ENCODE measurements around the gene RAB3A. TPM values are rescaled to one million over a fixed set of nuclear protein-coding genes. Genes with fewer than 3 reads are reported as not detected.

The RAB3A gene
- total RNA-seq, 4 donors from 2014 or later: 0.40 to 2.5 (median 2.0) TPM; not detected in 1

GRCh38 chr19:18232540-18233223, 28.8 kb upstream of the RAB3A start:
- H3K27me3 ChIP-seq: peaks cover 10% of the 10 kb centered on the region
- intact Hi-C loops (cut with DNase I): no loop called here
- H3K27ac ChIP-seq: no peak overlapping the region
- no peak for DNase-seq
- H3K4me1 ChIP-seq: no peaks in the 10 kb centered on the region
- no peaks in the 10 kb centered on the region for H3K9me3 ChIP-seq
- H3K4me3 ChIP-seq (replicated peaks in 1 of 3): no peak overlapping the region
- H3K36me3 ChIP-seq: no peaks in the 10 kb centered on the region
- WGBS, 2 donors: 7 to 8% methylated on average over 26 to 29 of the region's 46 CpGs
- no peak for TF ChIP-seq POLR2A (IDR thresholded peaks at IDR 0.05)
- no peak for TF ChIP-seq CTCF (IDR thresholded peaks at IDR 0.05)

GRCh38 chr19:18231775-18232174, 27.9 kb upstream of the RAB3A start:
- H3K4me1 ChIP-seq: no peaks in the 10 kb centered on the region
- peaks cover 10% of the 10 kb centered on the region for H3K27me3 ChIP-seq
- H3K9me3 ChIP-seq: no peaks in the 10 kb centered on the region
- H3K4me3 ChIP-seq (replicated peaks in 1 of 3): no peak overlapping the region
- TF ChIP-seq CTCF (IDR thresholded peaks at IDR 0.05): no peak
- TF ChIP-seq POLR2A (IDR thresholded peaks at IDR 0.05): no peak
- WGBS, 2 donors: 33 to 38% methylated on average over 4 of the region's 4 CpGs
- H3K36me3 ChIP-seq: no peaks in the 10 kb centered on the region
- no peak for DNase-seq
- intact Hi-C loops (cut with DNase I): no loop called here
- no peak overlapping the region for H3K27ac ChIP-seq

- 65 to 73% methylated on average over 15 of the region's 18 CpGs for WGBS, 2 donors
- no peak for TF ChIP-seq CTCF (IDR thresholded peaks at IDR 0.05)
- Histone ChIP-seq H3K4me1 (peaks cover 0 to 4% of the 10 kb centered on the region in 2 donors), H3K27me3 (peaks cover 10% of the 10 kb centered on the region), H3K27ac (no peak overlapping the region), H3K36me3 (no peaks in the 10 kb centered on the region), H3K9me3 (no peaks in the 10 kb centered on the region), H3K4me3 (replicated peaks in 1 of 3) (no peak overlapping the region)
- no peak for DNase-seq
- intact Hi-C loops (cut with DNase I): no loop called here
Measured at GRCh38 chr19:18230941-18231734, 27.3 kb upstream of the RAB3A start.

- H3K4me3 ChIP-seq (replicated peaks in 1 of 3): no peak overlapping the region
- no peaks in the 10 kb centered on the region for H3K9me3 ChIP-seq
- H3K36me3 ChIP-seq: no peaks in the 10 kb centered on the region
- no peak overlapping the region for H3K27ac ChIP-seq
- peaks cover 4 to 16% of the 10 kb centered on the region in 2 donors for H3K4me1 ChIP-seq
- peaks cover 16% of the 10 kb centered on the region for H3K27me3 ChIP-seq
- no peak for DNase-seq
- TF ChIP-seq POLR2A (IDR thresholded peaks at IDR 0.05): no peak
- no peak for TF ChIP-seq CTCF (IDR thresholded peaks at IDR 0.05)
- intact Hi-C loops (cut with DNase I): no loop called here
- WGBS, 2 donors: 74 to 88% methylated on average over 4 of the region's 4 CpGs
Measured at GRCh38 chr19:18229915-18230314, 26.1 kb upstream of the RAB3A start.

- intact Hi-C loops (cut with DNase I): no loop called here
- H3K27me3 ChIP-seq: peaks cover 18% of the 10 kb centered on the region
- 73 to 75% methylated on average over 5 of the region's 5 CpGs for WGBS, 2 donors
- no peak for DNase-seq
- H3K4me3 ChIP-seq (replicated peaks in 1 of 3): no peak overlapping the region
- peaks cover 7 to 19% of the 10 kb centered on the region in 2 donors for H3K4me1 ChIP-seq
- no peaks in the 10 kb centered on the region for H3K36me3 ChIP-seq
- H3K27ac ChIP-seq: no peak overlapping the region
- no peaks in the 10 kb centered on the region for H3K9me3 ChIP-seq
- TF ChIP-seq CTCF (IDR thresholded peaks at IDR 0.05): peak in 4 of 6 experiments; percentile 12 to 44 (median 30)
- no peak for TF ChIP-seq POLR2A (IDR thresholded peaks at IDR 0.05)
Measured at GRCh38 chr19:18229474-18229873, 25.6 kb upstream of the RAB3A start.
